DMS 273 treated with DMSO at 0.1 percent for 48 hours (cell line): ENCODE results near the gene PLEKHF1.
"Not testable (repeated sequence)": the region's sequence is repeated elsewhere in the genome, so short reads cannot be mapped to it uniquely, and the experiment has no call there.

Source experiments
- DNase-seq: peaks from one replicate; lab custom pipeline; 2025; lab: John Stamatoyannopoulos, UW

Gene PLEKHF1

DNA sequence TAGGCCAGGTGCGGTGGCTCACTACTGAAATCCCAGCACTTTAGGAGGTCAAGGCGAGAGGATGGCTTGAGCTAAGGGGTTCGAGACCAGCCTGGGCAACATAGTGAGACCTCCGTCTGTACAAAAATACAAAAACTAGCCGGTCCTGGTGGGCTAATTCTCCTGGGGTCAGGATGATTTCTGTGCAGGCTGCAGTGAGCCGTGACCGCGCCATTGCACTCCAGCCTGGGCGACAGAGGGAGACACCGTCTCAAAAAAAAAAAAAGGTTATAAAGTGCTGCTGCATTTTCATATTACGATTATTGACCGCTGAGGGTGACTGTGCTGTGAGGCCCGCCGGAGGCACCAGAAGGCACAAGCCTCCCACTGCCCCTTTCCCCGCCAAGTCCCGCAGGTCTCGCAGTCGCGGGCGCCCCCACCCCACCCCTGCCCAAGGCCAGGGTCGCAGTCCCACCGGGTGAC lies 477 bp upstream of the PLEKHF1 start:
- no peak for DNase-seq

DNA sequence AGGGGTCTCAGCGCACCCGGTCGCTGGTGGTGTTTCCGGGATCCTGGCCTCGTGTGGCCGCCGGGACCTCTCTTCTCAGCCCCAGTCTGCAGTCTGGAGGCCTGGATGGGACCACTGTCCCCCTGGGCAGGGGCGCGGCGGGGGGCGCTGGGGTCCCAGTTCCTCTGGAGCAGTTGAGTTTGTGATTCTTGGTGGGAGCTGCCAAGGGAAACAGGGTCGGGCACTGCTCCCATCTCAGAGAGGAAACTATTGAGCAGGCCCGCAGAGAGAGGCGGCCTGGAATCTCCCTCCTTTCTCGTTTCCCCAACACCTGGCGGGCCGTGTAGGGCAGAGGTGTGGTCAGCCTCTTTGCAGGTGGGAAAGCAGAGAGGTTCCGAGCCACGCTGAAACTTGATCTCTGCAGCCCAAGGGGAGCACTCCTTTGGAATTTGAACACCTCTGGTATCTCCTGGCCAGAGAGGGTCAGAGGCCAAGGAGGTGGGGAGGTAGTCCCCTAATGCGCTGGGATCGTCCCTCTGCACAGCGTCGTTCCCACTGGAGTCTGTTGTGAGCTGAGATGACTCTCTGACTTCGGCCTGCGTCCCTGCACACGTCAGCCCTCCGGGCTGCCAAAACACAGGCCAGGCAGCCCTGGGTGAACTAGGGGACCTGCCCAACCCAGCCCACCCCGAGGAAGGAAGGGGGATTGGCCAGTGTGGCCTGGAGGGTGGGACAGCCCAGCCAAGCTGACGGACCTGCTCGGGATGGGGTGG lies 741 bp downstream of the PLEKHF1 start:
- DNase-seq = no peak

DNA sequence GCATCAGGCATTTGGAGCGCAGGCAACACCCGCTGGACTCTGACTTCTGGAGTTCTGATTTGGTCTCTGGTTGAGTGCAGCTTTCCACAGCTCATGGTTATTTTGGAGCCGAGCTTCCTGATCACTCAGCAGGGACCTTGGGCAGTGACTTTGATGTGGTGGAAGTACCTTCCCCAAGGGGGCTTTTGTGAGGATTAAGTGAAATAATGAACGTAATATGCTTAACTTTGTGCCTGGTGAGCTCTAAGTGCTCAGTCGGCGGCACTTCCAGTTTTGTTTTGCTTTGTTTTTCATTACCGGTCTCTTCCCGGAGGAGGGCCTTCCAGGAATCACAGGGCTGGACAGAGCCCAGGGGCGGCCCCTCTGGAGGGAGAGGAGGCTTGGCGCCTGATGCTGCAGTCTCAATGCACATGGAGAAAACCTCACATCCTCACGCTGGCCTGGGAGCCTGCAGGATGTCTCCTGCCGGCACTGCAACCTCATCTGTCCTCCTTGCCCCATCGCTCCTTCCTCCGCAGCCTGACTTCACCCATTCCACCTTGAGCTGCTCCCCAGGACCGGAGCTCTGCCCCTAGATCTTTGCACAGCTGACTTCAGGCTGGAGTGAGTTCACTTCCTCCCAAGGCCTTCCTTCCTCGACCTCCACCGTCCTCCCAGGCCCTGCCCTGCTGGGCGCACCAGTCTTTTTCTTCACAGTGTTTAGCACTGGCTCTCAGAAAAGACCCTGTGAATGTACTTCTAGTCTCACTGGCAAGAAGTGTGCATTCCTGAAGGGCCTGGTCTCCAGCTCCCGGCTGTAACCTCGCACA lies 1.5 kb downstream of the PLEKHF1 start:
- no peak for DNase-seq

DNA sequence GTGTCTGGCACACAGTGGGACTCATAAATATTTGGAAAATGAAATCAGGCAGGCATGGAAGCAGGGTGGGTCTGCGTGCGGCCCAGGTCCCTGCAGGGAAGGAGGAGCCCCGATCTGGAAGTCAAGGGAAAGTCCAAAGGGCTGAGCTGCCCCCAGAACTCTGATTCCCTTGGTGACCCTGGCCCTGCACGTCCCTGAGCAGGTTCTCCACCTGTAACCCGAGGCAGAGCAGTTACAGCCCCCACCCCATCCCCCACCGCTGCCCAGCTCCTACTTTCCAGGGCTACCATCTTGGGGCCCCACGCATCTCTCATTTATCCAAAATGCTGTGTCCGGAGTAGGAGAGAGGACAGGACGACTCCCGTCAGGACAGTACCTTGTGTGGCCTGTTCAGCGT lies 2.1 kb downstream of the PLEKHF1 start:
- no peak for DNase-seq

DNA sequence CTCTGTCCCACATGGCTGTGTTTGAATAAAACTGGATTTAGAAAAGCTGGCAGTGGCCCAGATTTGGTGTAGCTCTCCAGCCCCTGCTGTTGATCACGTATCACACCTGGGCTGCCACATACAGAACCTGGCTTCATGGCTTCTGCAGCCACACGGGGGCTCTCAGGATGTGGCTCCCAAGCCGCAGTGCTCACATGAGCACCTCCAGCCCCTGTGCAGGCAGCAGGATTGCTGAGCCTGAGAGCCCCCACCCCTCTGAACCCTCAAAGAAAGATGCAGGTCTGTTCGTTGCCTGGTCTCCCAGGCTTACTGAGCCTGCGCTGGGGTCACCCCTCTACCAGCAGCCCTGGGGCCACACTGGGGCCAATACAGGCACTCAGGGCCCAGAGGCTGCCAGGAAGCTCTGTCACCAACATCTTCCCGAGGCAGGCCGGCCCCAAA lies 2.7 kb downstream of the PLEKHF1 start:
- no peak for DNase-seq

DNA sequence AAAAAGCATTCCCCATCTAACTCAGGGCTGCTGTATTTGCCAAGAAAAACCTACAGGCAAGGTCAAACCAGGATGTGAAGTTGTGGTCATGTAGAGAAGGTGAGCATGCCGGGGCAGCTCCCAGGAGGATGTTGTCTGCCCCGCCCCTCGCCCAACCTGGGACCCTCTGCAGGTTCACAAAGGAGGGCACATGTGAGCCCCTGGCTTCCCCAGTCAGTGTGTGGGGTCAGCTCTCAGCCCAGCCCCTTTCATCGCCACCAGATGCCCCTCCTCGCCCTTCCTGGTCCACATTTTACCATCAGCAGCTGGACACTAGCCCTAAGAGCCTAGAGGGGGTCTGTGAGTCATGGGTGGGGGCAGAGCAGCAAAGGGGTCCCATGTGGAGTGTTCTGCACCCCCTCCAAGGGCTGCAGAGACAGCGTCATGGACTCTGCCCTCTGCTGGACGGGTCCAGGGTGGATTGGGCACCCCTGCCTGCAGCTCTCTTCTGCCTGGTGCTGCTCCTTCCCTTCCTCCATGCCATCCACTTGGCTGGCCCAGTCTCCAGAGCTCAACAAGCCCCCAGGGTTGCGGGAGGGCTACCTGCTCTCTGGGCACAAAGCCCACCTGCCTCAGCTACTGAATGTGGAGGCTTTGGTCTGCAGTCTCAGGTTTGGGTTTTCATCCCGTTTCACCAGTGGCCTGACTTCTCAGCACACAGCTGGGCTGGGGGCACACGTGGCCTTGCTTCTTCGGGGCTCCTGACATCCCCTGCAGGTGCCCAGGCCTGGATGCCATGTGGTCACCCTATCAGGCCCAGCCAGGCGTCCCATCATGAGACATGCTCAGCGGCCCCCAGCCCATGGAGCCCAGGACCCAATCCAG lies 3.7 kb downstream of the PLEKHF1 start:
- no peak for DNase-seq

DNA sequence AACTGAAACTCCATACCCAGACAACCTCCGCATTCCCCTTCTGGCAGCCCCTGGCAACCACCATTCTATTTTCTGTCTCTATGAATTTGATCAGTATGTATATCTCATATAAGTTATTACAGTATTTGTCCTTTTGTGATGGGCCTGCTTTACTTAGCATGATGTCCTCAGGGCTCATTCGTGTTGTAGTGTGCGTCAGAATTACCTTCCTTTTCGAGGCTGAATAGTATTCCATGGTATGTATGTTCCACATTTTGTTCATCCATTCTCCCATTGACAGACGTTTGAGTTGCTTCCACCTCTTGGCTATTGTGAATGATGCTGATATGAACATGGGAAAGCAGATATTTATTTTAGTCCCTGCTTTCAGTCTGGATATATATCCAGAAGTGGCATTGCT lies 5.0 kb downstream of the PLEKHF1 start:
- DNase-seq = no peak

DNA sequence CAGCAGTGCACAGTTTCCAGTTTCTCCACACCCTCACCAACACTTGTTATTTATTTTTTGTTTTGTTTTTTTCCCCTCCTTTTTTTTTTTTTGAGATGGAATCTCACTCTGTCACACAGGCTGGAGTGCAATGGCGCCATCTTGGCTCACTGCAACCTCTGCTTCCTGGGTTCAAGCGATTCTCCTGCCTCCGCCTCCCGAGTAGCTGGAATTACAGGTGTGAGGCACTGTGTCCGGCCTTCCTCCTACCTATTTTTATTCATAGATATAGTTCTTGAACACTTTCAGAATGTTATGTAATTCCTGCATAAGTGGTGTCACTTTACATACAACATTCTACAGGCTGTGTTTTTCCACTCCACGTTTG lies 5.7 kb downstream of the PLEKHF1 start:
- DNase-seq = not testable (repeated sequence)

DNA sequence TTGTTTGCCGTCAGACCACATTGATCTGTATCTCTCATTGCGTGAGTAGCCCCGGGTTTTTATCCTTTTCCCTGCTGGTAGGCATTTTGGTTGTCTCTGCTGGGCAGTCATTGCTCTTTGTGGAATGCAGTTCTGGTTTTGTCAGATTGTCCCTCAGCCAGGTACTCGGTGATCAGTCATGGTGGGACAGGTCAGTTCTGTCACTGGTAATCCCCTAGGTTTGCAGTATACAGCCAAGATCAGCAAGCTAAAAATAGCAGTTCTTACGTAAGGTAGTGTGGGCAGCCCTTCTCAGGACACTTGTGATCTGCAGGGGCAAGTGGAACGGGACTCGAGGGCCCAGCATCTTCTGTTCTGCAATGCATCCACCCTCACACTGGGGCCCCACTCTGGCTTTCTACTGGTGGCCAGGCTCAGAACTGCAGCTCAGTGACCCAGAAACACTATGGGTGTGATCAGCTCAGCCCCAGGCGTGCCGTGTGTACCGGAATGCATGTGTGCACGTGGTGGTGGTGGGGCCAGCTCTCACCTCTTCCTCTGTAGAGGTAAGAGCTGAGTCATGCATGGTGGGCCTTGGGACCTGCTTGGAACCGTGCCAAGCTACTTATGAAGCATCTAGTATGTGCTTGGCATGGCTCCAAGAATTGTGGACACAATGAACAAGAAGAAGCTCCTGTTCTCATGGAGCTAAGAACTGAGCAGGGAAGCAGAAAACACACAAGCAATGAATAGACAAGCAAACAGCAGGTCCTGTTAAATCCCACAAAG lies 6.3 kb downstream of the PLEKHF1 start:
- DNase-seq = no peak

DNA sequence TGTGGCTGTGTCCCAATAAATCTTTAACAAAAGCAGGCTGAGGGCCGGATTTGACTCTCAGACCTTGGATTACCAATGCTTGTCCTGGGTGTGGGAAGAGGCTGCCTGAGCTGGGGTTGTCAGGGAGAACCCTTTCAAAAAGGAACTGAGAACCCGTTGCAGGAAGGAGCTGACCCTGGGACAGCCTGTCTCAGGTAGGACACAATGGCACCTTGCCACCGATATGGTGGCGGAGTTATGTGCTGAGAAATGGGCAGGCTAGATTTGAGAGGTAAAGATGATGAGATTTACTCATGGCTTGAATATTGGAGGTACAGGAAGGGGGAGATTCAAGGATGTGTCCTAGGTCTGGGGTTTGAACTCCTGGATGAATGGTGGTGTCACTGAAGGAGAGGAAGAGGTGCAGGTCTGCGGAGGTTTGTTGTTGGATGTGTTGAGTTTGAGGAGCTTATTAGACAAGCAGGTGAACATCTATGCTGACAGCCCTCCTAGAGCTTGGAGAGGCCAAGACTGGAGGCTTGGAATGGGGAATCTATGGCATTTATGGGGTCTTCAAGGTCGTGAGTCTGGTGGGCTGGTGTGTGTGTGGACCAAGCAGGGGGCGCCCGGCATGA lies 7.2 kb downstream of the PLEKHF1 start:
- DNase-seq = no peak

DNA sequence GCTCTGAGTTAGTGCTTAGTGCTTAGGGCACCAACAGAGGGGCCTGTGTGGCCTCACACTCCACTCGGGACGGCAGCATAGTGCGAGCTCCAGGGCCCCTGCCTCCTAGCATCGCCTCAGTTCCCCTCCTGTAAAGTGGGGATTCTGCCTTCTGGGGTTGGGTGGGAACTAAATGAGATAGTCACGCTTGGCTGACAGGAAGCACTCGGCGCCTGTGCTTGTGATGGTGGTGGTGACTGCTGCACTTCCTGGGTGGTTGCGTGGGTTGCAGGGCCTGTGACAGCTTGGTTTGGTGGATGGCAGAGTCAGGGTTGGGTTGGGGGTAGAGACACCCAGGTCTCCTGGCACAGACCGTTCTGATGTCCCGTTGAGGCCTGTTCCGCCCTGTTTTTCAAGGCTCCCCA lies 7.7 kb downstream of the PLEKHF1 start:
- DNase-seq = no peak

DNA sequence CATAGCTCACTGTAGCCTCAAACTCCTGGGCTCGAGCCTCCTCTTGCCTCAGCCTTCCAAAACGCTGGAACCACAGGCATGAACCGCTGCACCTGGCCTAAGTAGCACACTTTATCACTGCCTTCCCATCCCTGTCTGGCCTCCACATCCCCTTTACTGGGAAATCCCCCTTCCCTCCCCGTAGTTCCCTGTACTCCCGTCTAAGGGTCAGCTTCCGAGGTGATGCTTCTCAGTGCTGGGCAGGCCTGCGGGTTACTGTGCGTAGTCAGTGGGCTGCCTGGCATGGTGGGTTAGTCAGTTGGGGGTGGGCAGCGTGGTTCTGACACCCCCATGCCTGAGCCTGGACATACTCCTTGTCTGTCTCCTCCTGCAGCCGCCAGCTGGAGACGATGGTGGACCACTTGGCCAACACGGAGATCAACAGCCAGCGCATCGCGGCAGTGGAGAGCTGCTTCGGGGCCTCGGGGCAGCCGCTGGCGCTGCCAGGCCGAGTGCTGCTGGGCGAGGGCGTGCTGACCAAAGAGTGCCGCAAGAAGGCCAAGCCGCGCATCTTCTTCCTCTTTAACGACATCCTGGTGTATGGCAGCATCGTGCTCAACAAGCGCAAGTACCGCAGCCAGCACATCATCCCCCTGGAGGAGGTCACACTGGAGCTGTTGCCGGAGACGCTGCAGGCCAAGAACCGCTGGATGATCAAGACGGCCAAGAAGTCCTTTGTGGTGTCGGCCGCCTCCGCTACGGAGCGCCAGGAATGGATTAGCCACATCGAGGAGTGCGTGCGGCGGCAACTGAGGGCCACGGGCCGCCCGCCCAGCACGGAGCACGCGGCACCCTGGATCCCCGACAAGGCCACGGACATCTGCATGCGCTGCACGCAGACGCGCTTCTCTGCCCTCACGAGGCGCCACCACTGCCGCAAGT lies 8.4 kb downstream of the PLEKHF1 start:
- no peak for DNase-seq

DNA sequence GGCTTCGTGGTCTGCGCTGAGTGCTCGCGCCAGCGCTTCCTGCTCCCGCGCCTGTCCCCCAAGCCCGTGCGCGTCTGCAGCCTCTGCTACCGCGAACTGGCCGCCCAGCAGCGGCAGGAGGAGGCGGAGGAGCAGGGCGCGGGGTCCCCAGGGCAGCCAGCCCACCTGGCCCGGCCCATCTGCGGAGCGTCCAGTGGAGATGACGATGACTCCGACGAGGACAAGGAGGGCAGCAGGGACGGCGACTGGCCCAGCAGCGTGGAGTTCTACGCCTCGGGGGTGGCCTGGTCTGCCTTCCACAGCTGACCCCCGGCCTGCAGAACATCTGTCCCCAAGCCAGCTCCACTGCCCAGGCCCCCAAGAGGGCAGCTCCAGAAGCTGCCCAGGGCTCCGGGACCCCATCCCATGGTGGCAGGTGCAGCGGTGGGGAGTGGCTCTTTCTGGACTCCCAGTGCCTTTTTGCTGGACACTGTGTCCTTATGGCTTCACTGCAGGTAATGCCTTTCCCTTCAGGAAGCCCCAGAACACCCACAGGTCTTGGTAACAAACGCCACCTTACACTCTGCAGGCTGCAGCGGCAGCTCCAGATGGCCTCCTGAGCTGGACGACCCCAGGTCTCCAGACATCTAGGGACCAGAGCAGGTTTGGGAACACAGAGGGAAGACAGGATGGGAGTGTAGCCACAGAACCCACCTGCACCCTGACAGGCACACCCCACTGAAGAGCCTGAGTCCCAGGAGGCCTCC lies 9.3 kb downstream of the PLEKHF1 start:
- no peak for DNase-seq

DNA sequence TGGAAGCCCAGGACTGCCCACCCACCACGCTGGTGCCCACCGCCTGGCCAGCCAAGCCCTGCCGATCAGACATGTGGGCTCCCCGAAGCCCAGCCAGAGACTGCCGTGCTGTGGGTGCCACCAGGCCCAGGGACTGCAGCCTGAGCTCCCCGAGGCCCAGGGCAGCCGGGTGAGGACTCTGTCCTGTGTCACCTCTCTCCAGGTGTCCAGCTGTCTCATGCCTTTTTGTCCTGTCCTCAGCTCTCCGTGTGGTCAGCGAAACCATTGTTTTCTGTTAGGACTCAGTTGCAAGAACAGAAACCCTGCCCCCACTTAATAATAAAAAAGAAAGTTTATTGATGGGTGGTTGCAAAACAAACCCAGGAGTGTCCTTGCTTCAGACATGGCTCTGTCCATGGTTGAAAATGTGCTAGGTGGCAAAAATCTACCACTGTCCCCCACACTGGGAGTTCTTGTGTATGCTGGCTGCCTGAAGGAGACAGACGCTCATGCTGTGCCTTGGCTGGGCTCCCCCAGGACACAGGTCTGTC lies 9.9 kb downstream of the PLEKHF1 start:
- DNase-seq = no peak

DNA sequence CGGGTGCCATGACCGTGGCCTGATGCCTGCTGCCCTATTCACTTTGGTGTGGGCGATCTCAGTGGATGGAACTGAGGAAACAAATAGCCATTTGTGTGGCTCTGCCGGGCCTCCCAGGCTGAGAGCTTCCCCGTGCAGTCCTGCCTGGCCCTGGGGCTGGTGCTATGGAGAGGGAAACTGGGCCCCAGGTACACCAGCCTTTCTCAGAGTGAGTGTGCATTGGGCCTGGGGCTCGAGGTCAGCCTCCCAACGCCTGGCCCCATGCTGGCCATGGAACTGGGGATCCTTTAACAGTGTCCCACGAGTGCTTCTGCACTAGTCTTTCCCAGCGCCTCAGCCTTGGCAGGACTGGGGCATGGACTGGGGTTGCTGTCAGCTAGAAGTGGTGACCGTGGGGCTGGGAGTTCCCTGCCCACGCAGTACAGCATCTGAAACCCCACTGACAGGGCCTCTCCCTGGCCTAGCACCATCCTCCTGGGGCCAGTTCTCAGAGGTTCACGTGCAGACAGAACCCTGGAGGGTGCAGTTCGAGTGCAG lies 10.5 kb downstream of the PLEKHF1 start:
- no peak for DNase-seq

DNA sequence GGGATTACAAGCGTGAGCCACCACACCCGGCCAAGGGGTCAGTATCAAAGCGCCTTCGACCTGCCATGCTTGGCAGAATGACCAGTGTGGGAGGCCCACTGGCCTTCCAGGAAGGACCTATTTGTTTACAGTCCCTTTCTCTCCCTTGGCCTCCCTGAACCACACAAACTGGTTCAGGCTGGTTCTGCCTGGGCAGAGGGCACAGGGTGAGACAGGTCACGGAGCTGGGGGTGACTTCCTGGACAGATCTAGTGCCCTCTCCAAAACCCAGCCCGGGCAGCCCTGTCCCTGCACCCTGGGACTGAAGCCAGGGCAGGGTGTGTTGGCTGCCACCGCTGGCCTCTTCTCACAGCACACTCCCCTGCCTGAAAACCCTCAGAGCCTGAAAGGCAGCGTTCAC lies 11.3 kb downstream of the PLEKHF1 start:
- DNase-seq = no peak

DNA sequence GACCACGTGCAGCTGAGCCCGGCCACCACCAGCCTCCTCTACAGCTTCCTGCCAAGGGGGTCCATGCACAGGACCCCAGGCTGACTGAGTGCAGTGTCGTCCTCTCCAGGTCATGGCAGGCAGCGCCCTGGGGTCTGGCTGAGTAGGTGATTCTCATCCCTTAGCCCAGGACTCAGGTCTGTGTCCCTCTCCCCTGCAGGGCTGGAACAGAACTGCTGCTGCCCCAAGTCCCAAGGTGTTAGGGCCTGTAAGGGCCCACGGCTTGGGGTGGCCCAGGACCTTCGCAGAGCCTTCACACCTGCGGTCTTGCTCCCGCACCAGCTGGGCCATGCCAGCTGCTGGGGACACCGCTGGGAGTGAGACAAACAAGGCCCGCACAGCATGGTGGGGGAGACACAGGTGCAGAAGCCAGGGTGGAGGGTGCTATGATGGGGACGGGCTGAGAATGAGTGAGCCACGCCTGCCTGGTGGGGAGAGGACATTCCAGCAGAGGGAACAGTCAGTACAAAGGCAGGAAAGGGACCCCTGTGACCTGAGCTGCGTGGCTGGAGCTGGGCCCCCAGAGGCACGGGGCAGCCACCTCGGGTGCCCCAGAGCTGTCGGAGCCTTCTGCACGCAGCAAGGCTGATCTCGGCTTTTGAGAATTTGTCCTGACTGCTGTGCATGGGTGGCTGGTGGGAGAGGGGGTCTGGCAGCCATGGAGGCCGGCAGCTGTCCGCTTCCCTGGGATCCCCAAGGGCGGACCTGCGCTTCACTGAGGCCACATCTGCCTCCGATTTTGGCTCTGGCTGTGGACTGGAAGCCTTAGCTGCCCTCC lies 11.9 kb downstream of the PLEKHF1 start:
- DNase-seq = no peak

DNA sequence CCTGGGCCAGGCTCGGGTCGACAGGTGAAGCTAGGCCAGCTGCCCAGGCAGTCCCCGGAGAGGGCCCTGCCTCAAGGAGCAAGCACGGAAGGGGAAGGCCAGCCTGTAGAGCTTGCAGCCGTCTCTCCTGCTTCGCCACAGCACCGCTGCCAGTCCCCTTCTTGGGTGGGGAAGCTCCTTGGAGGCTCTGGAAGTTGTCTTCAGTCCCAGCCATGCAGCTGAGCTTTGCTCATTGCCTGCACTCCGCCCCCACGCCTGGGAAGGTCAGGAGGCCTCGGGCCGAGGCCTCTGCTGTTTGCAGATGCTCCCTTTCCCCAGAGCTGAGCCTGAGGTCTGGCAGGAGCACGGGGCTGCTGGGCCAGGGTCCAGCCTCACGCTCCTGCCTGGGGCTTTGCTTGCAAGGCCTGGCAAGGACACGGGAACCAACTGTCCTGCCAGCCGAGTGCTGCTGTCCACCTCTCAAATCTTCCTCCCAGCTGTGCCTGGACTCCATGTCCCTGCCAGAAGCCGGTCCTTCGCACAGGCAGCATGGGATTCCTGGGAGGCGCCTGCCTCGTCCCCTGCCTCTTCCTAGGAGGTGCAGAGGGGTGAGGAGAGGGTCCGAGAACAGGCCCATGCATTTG lies 13.3 kb downstream of the PLEKHF1 start:
- no peak for DNase-seq
